ENCODE data around the gene ACADSB.

ACADSB gene

DNA sequence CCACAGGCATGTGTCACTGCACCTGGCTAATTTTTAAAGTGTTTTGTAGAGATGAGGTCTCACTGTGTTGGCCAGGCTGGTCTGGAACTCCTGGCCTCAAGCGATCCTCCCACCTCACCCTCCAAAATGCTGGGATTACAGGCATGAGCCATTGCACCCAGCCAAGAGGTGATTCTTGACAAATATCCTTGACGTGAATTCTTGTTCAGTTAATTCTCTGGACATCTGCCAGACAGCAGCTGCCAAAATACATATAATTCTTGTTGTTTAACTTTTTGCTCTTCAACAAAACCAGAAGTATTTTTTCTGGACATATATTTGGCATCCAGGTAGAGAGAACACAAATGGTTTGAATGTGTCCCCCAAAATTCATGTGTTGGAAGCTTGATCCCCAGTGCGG is 3.2 kb downstream of the ACADSB start:
- Histone ChIP-seq H3K36me3 (peaks cover 0 to 4% (median 0%) of the 10 kb centered on the region in 3 donors), H3K4me1 (peaks cover 0 to 22% (median 10%) of the 10 kb centered on the region in 4 donors), H3K4me3 (no peak overlapping the region), H3K27me3 (no peaks in the 10 kb centered on the region), H3K27ac (no peak overlapping the region), H3K9me3 (no peaks in the 10 kb centered on the region)
- TF ChIP-seq, protein P1, sequence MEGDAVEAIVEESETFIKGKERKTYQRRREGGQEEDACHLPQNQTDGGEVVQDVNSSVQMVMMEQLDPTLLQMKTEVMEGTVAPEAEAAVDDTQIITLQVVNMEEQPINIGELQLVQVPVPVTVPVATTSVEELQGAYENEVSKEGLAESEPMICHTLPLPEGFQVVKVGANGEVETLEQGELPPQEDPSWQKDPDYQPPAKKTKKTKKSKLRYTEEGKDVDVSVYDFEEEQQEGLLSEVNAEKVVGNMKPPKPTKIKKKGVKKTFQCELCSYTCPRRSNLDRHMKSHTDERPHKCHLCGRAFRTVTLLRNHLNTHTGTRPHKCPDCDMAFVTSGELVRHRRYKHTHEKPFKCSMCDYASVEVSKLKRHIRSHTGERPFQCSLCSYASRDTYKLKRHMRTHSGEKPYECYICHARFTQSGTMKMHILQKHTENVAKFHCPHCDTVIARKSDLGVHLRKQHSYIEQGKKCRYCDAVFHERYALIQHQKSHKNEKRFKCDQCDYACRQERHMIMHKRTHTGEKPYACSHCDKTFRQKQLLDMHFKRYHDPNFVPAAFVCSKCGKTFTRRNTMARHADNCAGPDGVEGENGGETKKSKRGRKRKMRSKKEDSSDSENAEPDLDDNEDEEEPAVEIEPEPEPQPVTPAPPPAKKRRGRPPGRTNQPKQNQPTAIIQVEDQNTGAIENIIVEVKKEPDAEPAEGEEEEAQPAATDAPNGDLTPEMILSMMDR (IDR thresholded peaks at IDR 0.05): no peak
- DNase-seq: no peak
- intact Hi-C loops (cut with DNase I; ENCODE audit: low total_unique reads): loop anchor here (10.0 kb wide), 1 partner anchor 57 kb away; the partner anchor contains the start of gene C10orf88

DNA sequence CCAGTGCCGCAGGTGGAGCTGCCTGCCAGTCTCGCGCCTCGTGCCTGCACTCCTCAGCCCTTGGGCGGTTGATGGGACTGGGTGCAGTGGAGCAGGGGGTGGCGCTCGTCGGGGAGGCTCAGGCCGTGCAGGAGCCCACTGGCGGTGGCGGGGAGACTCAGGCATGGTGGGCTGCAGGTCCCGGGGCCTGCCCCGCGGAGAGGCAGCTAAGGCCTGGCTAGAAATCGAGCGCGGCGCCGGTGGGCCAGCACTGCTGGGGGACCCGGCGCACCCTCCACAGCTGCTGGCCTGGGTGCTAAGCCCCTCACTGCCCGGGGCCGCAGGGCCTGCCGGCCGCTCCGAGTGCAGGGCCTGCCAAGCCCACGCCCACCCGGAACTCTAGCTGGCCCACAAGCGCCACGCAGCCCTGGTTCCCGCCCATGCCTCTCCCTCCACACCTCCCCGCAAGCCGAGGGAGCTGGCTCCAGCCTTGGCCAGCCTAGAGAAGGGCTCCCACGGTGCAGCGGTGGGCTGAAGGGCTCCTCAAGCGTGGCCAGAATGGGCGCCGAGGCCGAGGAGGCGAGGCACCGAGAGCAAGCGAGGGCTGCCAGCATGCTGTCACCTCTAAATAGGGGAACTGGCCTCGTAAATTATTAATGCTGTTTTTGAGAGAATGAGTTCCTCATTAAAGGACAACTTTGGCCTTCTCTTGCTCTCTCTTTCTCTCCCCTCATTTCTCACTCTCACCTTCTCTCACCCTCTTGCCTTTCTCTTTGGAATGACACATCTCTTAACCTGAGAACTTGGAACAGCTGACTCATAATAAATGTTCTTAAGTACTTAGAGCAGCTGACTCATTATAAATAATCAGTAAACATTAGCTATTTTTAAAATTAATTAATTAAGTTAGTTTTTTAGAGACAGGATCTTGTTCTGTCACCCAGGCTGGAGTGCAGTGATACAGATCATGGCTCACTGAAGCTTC is 4.9 kb downstream of the ACADSB start:
- TF ChIP-seq, protein P1 (IDR thresholded peaks at IDR 0.05): no peak
- H3K36me3 ChIP-seq: peaks cover 0 to 4% (median 0%) of the 10 kb centered on the region in 3 donors

DNA sequence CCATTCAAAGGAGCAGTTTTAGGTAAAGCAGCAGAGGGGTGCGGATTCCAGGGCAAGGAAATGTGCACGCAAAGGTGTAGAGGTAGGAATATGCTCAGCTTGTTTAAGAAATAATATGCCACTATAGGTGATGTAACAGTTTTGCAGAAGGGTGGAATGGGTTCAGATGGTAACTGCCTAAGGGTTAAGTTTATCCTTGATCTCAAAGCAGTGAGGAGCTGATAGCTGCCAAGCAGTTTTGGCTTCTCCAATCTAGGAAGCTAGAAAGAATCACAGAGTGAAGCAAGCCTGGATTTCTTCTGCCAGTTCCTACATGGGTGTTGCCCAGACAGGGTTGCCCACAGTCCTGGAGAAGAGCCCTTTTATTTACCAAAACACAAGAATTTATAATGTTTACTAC is 6.0 kb downstream of the ACADSB start:
- no peak for DNase-seq
- peaks cover 0 to 12% (median 4%) of the 10 kb centered on the region in 4 donors for H3K4me1 ChIP-seq
- peaks cover 0 to 4% (median 0%) of the 10 kb centered on the region in 3 donors for H3K36me3 ChIP-seq
- H3K27me3 ChIP-seq: no peaks in the 10 kb centered on the region
- no peak overlapping the region for H3K4me3 ChIP-seq
- no peak overlapping the region for H3K27ac ChIP-seq
- H3K9me3 ChIP-seq: no peaks in the 10 kb centered on the region
- TF ChIP-seq, protein P1 (IDR thresholded peaks at IDR 0.05): no peak
- intact Hi-C loops (cut with DNase I; ENCODE audit: low total_unique reads): loop anchor here (10.0 kb wide), 1 partner anchor 60 kb away; the partner anchor contains the start of gene C10orf88

More for the DNA sequence above, 4.9 kb downstream of the ACADSB start:
- H3K4me3 ChIP-seq: no peak overlapping the region
- intact Hi-C loops (cut with DNase I; ENCODE audit: low total_unique reads): loop anchor here (10.0 kb wide), 1 partner anchor 59 kb away; the partner anchor contains the start of gene C10orf88
- no peaks in the 10 kb centered on the region for H3K9me3 ChIP-seq
- H3K4me1 ChIP-seq: peaks cover 0 to 15% (median 6%) of the 10 kb centered on the region in 4 donors
- no peaks in the 10 kb centered on the region for H3K27me3 ChIP-seq
- no peak for DNase-seq
- no peak overlapping the region for H3K27ac ChIP-seq

DNA sequence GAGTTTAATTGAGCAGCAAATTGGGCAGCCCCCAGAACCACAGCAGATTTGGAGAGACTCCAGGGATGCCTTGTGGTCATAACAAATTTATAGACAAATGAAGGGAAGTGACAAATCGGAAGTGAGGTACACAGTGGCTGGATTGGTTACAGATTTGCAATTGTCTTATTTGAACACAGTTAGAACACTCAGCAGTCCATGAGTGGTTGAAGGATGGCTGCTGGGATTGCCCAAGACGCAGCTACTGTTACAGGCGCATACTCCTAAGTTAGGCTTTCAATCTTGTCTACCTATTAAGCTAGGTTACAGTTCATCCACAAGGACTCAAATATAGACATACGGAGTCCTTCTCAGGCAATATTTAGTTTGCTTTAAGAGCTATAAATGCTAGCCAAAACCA is 7.4 kb downstream of the ACADSB start:
- H3K4me3 ChIP-seq: no peak overlapping the region
- no peaks in the 10 kb centered on the region for H3K9me3 ChIP-seq
- intact Hi-C loops (cut with DNase I; ENCODE audit: low total_unique reads): loop anchor here (10.0 kb wide), 1 partner anchor 61 kb away; the partner anchor contains the start of gene C10orf88
- peaks cover 0 to 4% (median 0%) of the 10 kb centered on the region in 3 donors for H3K36me3 ChIP-seq
- H3K27ac ChIP-seq: no peak overlapping the region
- no peaks in the 10 kb centered on the region for H3K27me3 ChIP-seq
- DNase-seq: no peak
- peaks cover 0 to 4% (median 0%) of the 10 kb centered on the region in 4 donors for H3K4me1 ChIP-seq
- TF ChIP-seq, protein P1 (IDR thresholded peaks at IDR 0.05): no peak

- H3K4me3 ChIP-seq: no peak overlapping the region
- DNase-seq: no peak
- H3K4me1 ChIP-seq: peaks cover 0 to 4% (median 0%) of the 10 kb centered on the region in 4 donors
- TF ChIP-seq, protein P1 (IDR thresholded peaks at IDR 0.05): no peak
- no peaks in the 10 kb centered on the region for H3K9me3 ChIP-seq
- H3K27ac ChIP-seq: no peak overlapping the region
- intact Hi-C loops (cut with DNase I; ENCODE audit: low total_unique reads): loop anchor here (10.0 kb wide), 1 partner anchor 63 kb away; the partner anchor contains the start of gene C10orf88
- peaks cover 0 to 2% (median 0%) of the 10 kb centered on the region in 3 donors for H3K36me3 ChIP-seq
- H3K27me3 ChIP-seq: no peaks in the 10 kb centered on the region
Measured at GRCh38 chr10:123017421-123018165, 8.8 kb downstream of the ACADSB start.

Measured in tibial artery (tissue), 4 donors.